IMR-90 (cell line): ENCODE data around the gene GPRC5B. TPM values are rescaled to one million over a fixed set of nuclear protein-coding genes. Genes with fewer than 3 reads are reported as not detected.

ENCODE experiments used
- ATAC-seq: fragments of 200-7000 bp; cut with Tn5 transposase; 2 replicates; pipeline ENCODE4 v1.9.1; 2020; ENCODE audit warnings: low read depth, mild to moderate bottlenecking, moderate library complexity
- BruUV-seq: library from RNA; stranded (reverse); fragments of 400-500 nt; replicated peaks from 2 replicates; lab custom pipeline; 2021; lab: Mats Ljungman, UMichigan
- CTCF ChIA-PET: fragments of 300-600 bp; formaldehyde crosslinking; extraction: SDS; loops from one replicate; lab custom pipeline; 2021; ENCODE audit warnings: antibody characterized with exemption; lab: Yijun Ruan, JAX
- POLR2A ChIA-PET: fragments of 300-600 bp; sonication (Branson Sonifier 250); formaldehyde crosslinking; loops from one replicate; lab custom pipeline; 2022; ENCODE audit warnings: antibody characterized with exemption; ENCODE audit not compliant: unreplicated experiment; lab: Charles Lee
- DNase-seq: peaks from one replicate; pipeline ENCODE4 v3.0.0; 2013
- H2AFZ ChIP-seq: replicated peaks from 2 replicates; pipeline ENCODE3; 2013; ENCODE audit warnings: low read length, mild to moderate bottlenecking; ENCODE audit not compliant: poor library complexity
- H2AK5ac ChIP-seq: 2 replicates; pipeline ENCODE4 v1.6.1; 2013; ENCODE audit warnings: low read depth, low read length, inconsistent platforms
- H2AK9ac ChIP-seq: replicated peaks from 2 replicates; pipeline ENCODE3; 2013; ENCODE audit warnings: mild to moderate bottlenecking, low read depth, low read length, moderate library complexity; ENCODE audit not compliant: poor library complexity
- H2BK120ac ChIP-seq: 2 replicates; pipeline ENCODE4 v1.6.1; 2013; ENCODE audit warnings: low read depth, low read length, inconsistent platforms
- H2BK15ac ChIP-seq: 3 replicates; pipeline ENCODE4 v1.6.1; 2013; ENCODE audit warnings: low read depth, low read length, inconsistent platforms
- H2BK20ac ChIP-seq: 2 replicates; pipeline ENCODE4 v1.6.1; 2013; ENCODE audit warnings: low read depth, mild to moderate bottlenecking, inconsistent platforms, low read length, moderate library complexity
- H2BK5ac ChIP-seq: 2 replicates; pipeline ENCODE4 v1.6.1; 2013; ENCODE audit warnings: mild to moderate bottlenecking, low read depth, low read length, inconsistent platforms; ENCODE audit not compliant: poor library complexity, severe bottlenecking
- H3K14ac ChIP-seq: replicated peaks from 2 replicates; pipeline ENCODE4 v1.6.1; 2013; ENCODE audit warnings: low read depth, low read length, inconsistent platforms
- H3K18ac ChIP-seq: 2 replicates; pipeline ENCODE4 v1.6.1; 2013; ENCODE audit warnings: low read depth, low read length, control low read depth
- H3K23ac ChIP-seq: 2 replicates; pipeline ENCODE4 v1.6.1; 2013; ENCODE audit warnings: low read depth, low read length, inconsistent platforms
- H3K27ac ChIP-seq: 2 replicates; pipeline ENCODE4 v1.5.1; 2013; ENCODE audit warnings: mild to moderate bottlenecking, control low read depth, low read length; ENCODE audit not compliant: insufficient read depth
- H3K27me3 ChIP-seq: 2 replicates; pipeline ENCODE4 v1.6.1; 2013; ENCODE audit warnings: low read length; ENCODE audit not compliant: control insufficient read depth, insufficient read depth
- H3K36me3 ChIP-seq: 2 replicates; pipeline ENCODE4 v1.6.1; 2013; ENCODE audit warnings: low read length, mixed read lengths; ENCODE audit not compliant: control insufficient read depth, insufficient read depth
- H3K4ac ChIP-seq: 2 replicates; pipeline ENCODE4 v1.6.1; 2013; ENCODE audit warnings: low read depth, low read length, inconsistent platforms
- H3K4me1 ChIP-seq: 2 replicates; pipeline ENCODE4 v1.6.1; 2013; ENCODE audit warnings: low read length, mixed read lengths; ENCODE audit not compliant: control insufficient read depth, insufficient read depth
- H3K4me2 ChIP-seq: 2 replicates; pipeline ENCODE4 v1.6.1; 2013; ENCODE audit warnings: low read depth, mild to moderate bottlenecking, control low read depth, low read length, moderate library complexity
- H3K4me3 ChIP-seq: 2 replicates; pipeline ENCODE4 v1.5.1; 2013; ENCODE audit warnings: low read depth, mild to moderate bottlenecking, control low read depth, low read length, moderate library complexity; ENCODE audit not compliant: insufficient read depth
- H3K56ac ChIP-seq: 2 replicates; pipeline ENCODE4 v1.6.1; 2013; ENCODE audit warnings: low read length, inconsistent platforms; ENCODE audit not compliant: insufficient read depth; ENCODE audit errors: extremely low read depth
- H3K79me1 ChIP-seq, 2 experiments: 2 replicates each; pipeline ENCODE4 v1.6.1; 2013; ENCODE audit warnings: low read length in 2 of 2, inconsistent platforms in 1 of 2, low read depth in 1 of 2
- H3K9ac ChIP-seq: 2 replicates; pipeline ENCODE4 v1.6.1; 2013; ENCODE audit warnings: low read depth, low read length, control low read depth
- H3K9me1 ChIP-seq: 2 replicates; pipeline ENCODE4 v1.6.1; 2013; ENCODE audit warnings: low read length, inconsistent platforms; ENCODE audit not compliant: insufficient read depth
- H3K9me3 ChIP-seq: 2 replicates; pipeline ENCODE4 v1.6.1; 2013; ENCODE audit warnings: low read length; ENCODE audit not compliant: control insufficient read depth, insufficient read depth
- H4K20me1 ChIP-seq: 2 replicates; pipeline ENCODE4 v1.6.1; 2013; ENCODE audit warnings: low read length, inconsistent platforms; ENCODE audit not compliant: insufficient read depth
- H4K5ac ChIP-seq: 2 replicates; pipeline ENCODE4 v1.6.1; 2013; ENCODE audit warnings: mild to moderate bottlenecking, low read depth, low read length, control low read depth
- H4K8ac ChIP-seq, 2 experiments: 2 replicates each; pipeline ENCODE4 v1.6.1; 2013; ENCODE audit warnings: low read depth in 2 of 2, low read length in 2 of 2, control low read depth in 1 of 2, inconsistent platforms in 1 of 2
- H4K91ac ChIP-seq: 2 replicates; pipeline ENCODE4 v1.6.1; 2013; ENCODE audit warnings: low read depth, low read length, inconsistent platforms; ENCODE audit not compliant: insufficient read depth
- BHLHE40 ChIP-seq: fragments of 150-350 bp; IDR thresholded peaks from 2 replicates; pipeline ENCODE4 v1.6.1; 2016; ENCODE audit warnings: mild to moderate bottlenecking, low read depth, low read length
- CTCF ChIP-seq: conservative IDR thresholded peaks from 2 replicates; pipeline ENCODE4 v1.5.1; 2012; ENCODE audit warnings: mild to moderate bottlenecking, low read depth, low read length, improper control_type of control experiment
- MXI1 ChIP-seq: IDR thresholded peaks from 2 replicates; pipeline ENCODE4 v1.6.1; 2012; ENCODE audit warnings: low read depth, mild to moderate bottlenecking, low read length, moderate library complexity, borderline replicate concordance
- NFE2L2 ChIP-seq: fragments of 150-350 bp; IDR thresholded peaks from 2 replicates; pipeline ENCODE4 v1.6.1; 2016; ENCODE audit warnings: low read depth, mild to moderate bottlenecking, low read length
- RCOR1 ChIP-seq: IDR thresholded peaks from 2 replicates; pipeline ENCODE4 v1.6.1; 2012; ENCODE audit warnings: mild to moderate bottlenecking, low read length, improper control_type of control experiment; ENCODE audit not compliant: insufficient replicate concordance
- WGBS, 2 experiments: methylation state at CpG; one replicate each; pipeline versions ENCODE4 v1.1.5 to v1.1.7; 2013; ENCODE audit warnings: missing lambda C conversion rate in 2 of 2; ENCODE audit not compliant: insufficient read length in 1 of 2; ENCODE audit errors: extremely low coverage in 2 of 2; 5-methylcytosine and 5-hydroxymethylcytosine counted together
- dilution Hi-C: fragments of 300-500 bp; cut with HindIII; formaldehyde crosslinking; loops from one replicate; pipeline ENCODE4 v1.14.3; 2018; ENCODE audit warnings: low sequenced_read_pairs; ENCODE audit not compliant: unreplicated experiment
- in situ Hi-C: fragments of 300-500 bp; cut with MboI; formaldehyde crosslinking; loops from 3 replicates; pipeline ENCODE4 v1.14.3; 2019; ENCODE audit warnings: low sequenced_read_pairs, inconsistent platforms, mixed read lengths
- intact Hi-C: fragments of 100-400 bp; cut with micrococcal nuclease; formaldehyde crosslinking; loops from 2 replicates; pipeline ENCODE4 v1.10.0; 2022
- polyA plus RNA-seq, 3 experiments: library from polyadenylated mRNA; depleted of rRNA; stranded (reverse); fragments of >200 nt; gene quantifications; 2 replicates each; pipeline ENCODE4 v1.2.3, GENCODE V29; 2012; ENCODE audit warnings: low replicate concordance in 1 of 3
- total RNA-seq: library from RNA; depleted of rRNA; stranded (reverse); fragments of >200 nt; gene quantifications from 2 replicates; pipeline ENCODE4 v1.2.3, GENCODE V29; 2012
- TF ChIP-seq, protein P1 (sequence below): fragments of 150-350 bp; IDR thresholded peaks from 2 replicates; pipeline ENCODE4 v1.6.1; 2017; ENCODE audit warnings: mild to moderate bottlenecking, antibody characterized with exemption, low read length, low read depth
- TF ChIP-seq, protein P2 (sequence below): fragments of 150-350 bp; IDR thresholded peaks from 2 replicates; pipeline ENCODE4 v1.6.1; 2016; ENCODE audit warnings: low read depth, mild to moderate bottlenecking, low read length, moderate library complexity, borderline replicate concordance

The GPRC5B gene
- total and polyA plus RNA-seq, 2 of the 4 experiments (the other 2 are of a cell fraction): 2.5 to 8.5 TPM

DNA sequence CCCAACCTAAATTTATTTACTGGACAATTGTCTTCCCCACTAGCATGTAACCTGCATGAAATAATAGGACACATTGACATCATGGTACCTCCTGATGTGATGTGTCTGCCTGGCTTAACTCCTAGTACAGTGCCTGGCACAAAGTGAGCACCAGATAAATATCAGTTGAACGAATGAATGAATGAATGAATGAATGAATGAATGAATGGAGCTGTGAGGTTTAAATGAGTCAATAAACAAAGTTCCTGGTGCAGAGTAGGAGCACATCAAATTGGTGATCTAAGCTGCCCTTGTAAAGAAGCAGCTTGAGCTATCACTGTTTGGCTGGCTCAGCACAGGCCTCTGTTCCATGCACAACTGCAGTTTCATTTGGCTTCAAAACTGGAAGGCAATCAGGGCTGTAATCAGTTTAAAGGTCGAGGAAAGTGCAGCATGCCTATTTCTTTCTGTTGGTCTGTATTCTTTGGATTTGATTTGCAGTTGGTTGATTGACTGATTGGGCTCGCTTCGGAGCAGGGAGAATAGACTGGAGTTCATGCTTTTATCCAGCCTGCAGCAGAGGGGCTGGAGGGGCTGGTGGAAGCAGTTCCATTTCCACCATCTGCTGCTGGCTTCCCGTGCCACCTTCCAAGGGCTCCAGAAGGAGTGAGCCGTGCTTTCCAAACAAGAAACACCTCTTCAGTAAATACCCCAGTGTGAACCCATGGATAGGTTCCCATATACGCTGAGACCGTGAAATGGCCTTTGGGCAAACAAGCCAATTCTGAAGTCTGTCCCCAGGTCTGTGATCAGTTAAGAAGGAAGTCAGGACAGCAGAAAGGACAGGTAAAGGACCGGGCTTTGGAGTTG, 54.6 kb downstream of the GPRC5B start:
- peaks cover 5% of the 10 kb centered on the region; the same call in 1 of the 2 replicates for H3K9me1 ChIP-seq
- no peak overlapping the region for H2AK5ac ChIP-seq
- H3K56ac ChIP-seq: no peak overlapping the region
- in situ Hi-C loops (no loop called here), dilution Hi-C loops (no loop called here), intact Hi-C loops (no loop called here)
- no peaks in the 10 kb centered on the region for H3K79me1 ChIP-seq
- no peak overlapping the region for H2BK15ac ChIP-seq
- no peak overlapping the region for H2AFZ ChIP-seq
- no peak overlapping the region for H3K14ac ChIP-seq
- H2BK5ac ChIP-seq: no peak overlapping the region
- no TSS peak for BruUV-seq
- no peaks in the 10 kb centered on the region for H4K20me1 ChIP-seq
- H2BK120ac ChIP-seq: no peak overlapping the region
- CTCF ChIA-PET: no interaction called here
- no peaks in the 10 kb centered on the region for H3K9me3 ChIP-seq
- H4K91ac ChIP-seq: no peak overlapping the region
- TF ChIP-seq, protein P1, sequence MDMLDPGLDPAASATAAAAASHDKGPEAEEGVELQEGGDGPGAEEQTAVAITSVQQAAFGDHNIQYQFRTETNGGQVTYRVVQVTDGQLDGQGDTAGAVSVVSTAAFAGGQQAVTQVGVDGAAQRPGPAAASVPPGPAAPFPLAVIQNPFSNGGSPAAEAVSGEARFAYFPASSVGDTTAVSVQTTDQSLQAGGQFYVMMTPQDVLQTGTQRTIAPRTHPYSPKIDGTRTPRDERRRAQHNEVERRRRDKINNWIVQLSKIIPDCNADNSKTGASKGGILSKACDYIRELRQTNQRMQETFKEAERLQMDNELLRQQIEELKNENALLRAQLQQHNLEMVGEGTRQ: no peak
- TF ChIP-seq NFE2L2 (no peak), RCOR1 (no peak), MXI1 (no peak), BHLHE40 (no peak), CTCF (no peak)
- TF ChIP-seq, protein P2, sequence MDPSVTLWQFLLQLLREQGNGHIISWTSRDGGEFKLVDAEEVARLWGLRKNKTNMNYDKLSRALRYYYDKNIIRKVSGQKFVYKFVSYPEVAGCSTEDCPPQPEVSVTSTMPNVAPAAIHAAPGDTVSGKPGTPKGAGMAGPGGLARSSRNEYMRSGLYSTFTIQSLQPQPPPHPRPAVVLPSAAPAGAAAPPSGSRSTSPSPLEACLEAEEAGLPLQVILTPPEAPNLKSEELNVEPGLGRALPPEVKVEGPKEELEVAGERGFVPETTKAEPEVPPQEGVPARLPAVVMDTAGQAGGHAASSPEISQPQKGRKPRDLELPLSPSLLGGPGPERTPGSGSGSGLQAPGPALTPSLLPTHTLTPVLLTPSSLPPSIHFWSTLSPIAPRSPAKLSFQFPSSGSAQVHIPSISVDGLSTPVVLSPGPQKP: no peak
- H3K27me3 ChIP-seq: no peaks in the 10 kb centered on the region
- H3K4me3 ChIP-seq: no peak overlapping the region
- no peak overlapping the region for H2AK9ac ChIP-seq
- H3K18ac ChIP-seq: no peak overlapping the region
- POLR2A ChIA-PET: no interaction called here
- no peak overlapping the region for H3K23ac ChIP-seq
- H2BK20ac ChIP-seq: no peak overlapping the region
- no peak overlapping the region for H4K8ac ChIP-seq
- H4K5ac ChIP-seq: no peak overlapping the region
- H3K36me3 ChIP-seq: no peaks in the 10 kb centered on the region
- ATAC-seq (no peak), DNase-seq (no peak)
- H3K27ac ChIP-seq: no peak overlapping the region
- H3K9ac ChIP-seq: no peak overlapping the region
- 89% methylated on average over 3 of the region's 9 CpGs; no CpG with 5 or more reads in 1 of the 2 experiments for WGBS, 2 experiments
- H3K4me1 ChIP-seq: peaks cover 3% of the 10 kb centered on the region
- H3K4me2 ChIP-seq: no peak overlapping the region
- no peak overlapping the region for H3K4ac ChIP-seq
